K562 (cell line): ENCODE results near the gene MYL12B. TPM values are rescaled to one million over a fixed set of nuclear protein-coding genes. Genes with fewer than 3 reads are reported as not detected.

Experiments used
- ATAC-seq: fragments of 200-7000 bp; cut with Tn5 transposase; 3 replicates; pipeline ENCODE4 v1.9.1; 2020; ENCODE audit warnings: moderate library complexity
- BruUV-seq: library from RNA; stranded (reverse); fragments of 400-500 nt; replicated peaks from 2 replicates; lab custom pipeline; 2021; lab: Mats Ljungman, UMichigan
- CTCF ChIA-PET: fragments of 300-600 bp; formaldehyde crosslinking; extraction: SDS; loops from one replicate; lab custom pipeline; 2021; ENCODE audit warnings: low intra/inter-chr PET ratio; lab: Yijun Ruan, JAX
- POLR2A ChIA-PET: fragments of 300-600, 350-650 bp; sonication (Branson Sonifier 250); formaldehyde crosslinking; extraction: SDS; loops from one replicate; lab custom pipeline; 2021; ENCODE audit warnings: antibody characterized with exemption, inconsistent platforms; lab: Yijun Ruan, JAX
- DNase-seq, 4 experiments: peaks; one replicate each; pipeline versions ENCODE4 v3.0.0 to v3.0.0-alpha.2; 2011 to 2018; ENCODE audit warnings: low spot score in 3 of 4, mixed read lengths in 3 of 4; ENCODE audit errors: extremely low read depth in 1 of 4
- FAIRE-seq: peaks from 2 replicates; lab custom pipeline; 2011; peaks lifted over from hg19 to GRCh38; lab: Jason Lieb, UNC
- H2AFZ ChIP-seq: 2 replicates; pipeline ENCODE4 v1.6.0; 2011; ENCODE audit warnings: low read depth, low read length, control low read depth, inconsistent platforms
- H3K27ac ChIP-seq: fragments of 200-600 bp; 3 replicates; pipeline ENCODE4 v1.8.0; 2011; ENCODE audit warnings: low read depth, mild to moderate bottlenecking, control low read depth, inconsistent platforms, low read length, moderate library complexity, mixed read lengths; ENCODE audit errors: extremely low read depth
- H3K27me3 ChIP-seq, 2 experiments: fragments of 300-600 bp in 1 of 2; 2 replicates in 1 of 2; 3 replicates in 1 of 2; pipeline versions ENCODE4 v1.6.0 to v1.8.0; 2011; ENCODE audit warnings: inconsistent platforms in 2 of 2, low read length in 2 of 2, mild to moderate bottlenecking in 1 of 2, mixed read lengths in 1 of 2, moderate library complexity in 1 of 2; ENCODE audit not compliant: control insufficient read depth in 2 of 2, insufficient read depth in 2 of 2
- H3K36me3 ChIP-seq: fragments of 300-600 bp; 3 replicates; pipeline ENCODE4 v1.8.0; 2011; ENCODE audit warnings: mild to moderate bottlenecking, low read length, inconsistent platforms; ENCODE audit not compliant: control insufficient read depth, insufficient read depth
- H3K4me1 ChIP-seq, 2 experiments: fragments of 200-600 bp in 1 of 2; replicated peaks in 1 of 2; 2 replicates in 1 of 2; 3 replicates in 1 of 2; pipeline versions ENCODE4 v1.5.1 to v1.8.0; 2011; ENCODE audit warnings: inconsistent platforms in 2 of 2, low read length in 2 of 2, mild to moderate bottlenecking in 1 of 2, mixed read lengths in 1 of 2, moderate library complexity in 1 of 2; ENCODE audit not compliant: control insufficient read depth in 2 of 2, insufficient read depth in 2 of 2
- H3K4me2 ChIP-seq: 2 replicates; pipeline ENCODE4 v1.6.1; 2011; ENCODE audit warnings: low read length, control low read depth, inconsistent platforms, mixed read lengths; ENCODE audit not compliant: insufficient read depth
- H3K4me3 ChIP-seq: fragments of 200-600 bp; sonication (generic), shearing (Covaris generic); 2 replicates; pipeline ENCODE4 v1.5.1; 2016; ENCODE audit warnings: control low read depth, inconsistent platforms
- H3K79me2 ChIP-seq: fragments of 200-600 bp; 3 replicates; pipeline ENCODE4 v1.8.0; 2011; ENCODE audit warnings: low read length, inconsistent platforms; ENCODE audit not compliant: control insufficient read depth, insufficient read depth
- H3K9ac ChIP-seq, 2 experiments: 2 replicates each; pipeline versions ENCODE4 v1.6.0 to v1.6.1; 2011; ENCODE audit warnings: low read depth in 2 of 2, low read length in 2 of 2, control low read depth in 1 of 2, inconsistent platforms in 1 of 2, mild to moderate bottlenecking in 1 of 2, mixed read lengths in 1 of 2; ENCODE audit not compliant: insufficient read depth in 1 of 2
- H3K9me1 ChIP-seq: one replicate; pipeline ENCODE4 v1.6.0; 2011; ENCODE audit warnings: inconsistent platforms, mild to moderate bottlenecking, low read length, moderate library complexity; ENCODE audit not compliant: control insufficient read depth, insufficient read depth
- H3K9me3 ChIP-seq: replicated peaks from 2 replicates; pipeline ENCODE4 v1.5.1; 2011; ENCODE audit warnings: low read depth, low read length, inconsistent platforms; ENCODE audit not compliant: control insufficient read depth, insufficient read depth
- H4K20me1 ChIP-seq: replicated peaks from 2 replicates; pipeline ENCODE4 v1.6.1; 2011; ENCODE audit warnings: low read length, inconsistent platforms, mixed read lengths; ENCODE audit not compliant: control insufficient read depth, insufficient read depth
- E2F8 ChIP-seq: fragments of 450-650 bp; IDR thresholded peaks from 2 replicates; pipeline ENCODE4 v1.7.1; 2018; ENCODE audit warnings: mild to moderate bottlenecking, low read depth; ENCODE audit not compliant: partially characterized antibody
- NR2C2 ChIP-seq, 2 experiments: fragments of 200-800 bp in 1 of 2; sonication (Bioruptor generic) in 1 of 2; sonication (generic) in 1 of 2; formaldehyde crosslinking in 1 of 2; IDR thresholded peaks; 2 replicates each; pipeline versions ENCODE4 v1.6.1 to v1.8.0; 2016 to 2022; ENCODE audit warnings: mild to moderate bottlenecking in 1 of 2, missing compliant biosample characterization in 1 of 2, missing genetic modification characterization in 1 of 2, missing genetic modification reagents in 1 of 2
- ZNF253 ChIP-seq: fragments of 250-450 bp; sonication (Bioruptor Pico); conservative IDR thresholded peaks from 2 replicates; pipeline ENCODE4 v1.6.1; 2021; ENCODE audit warnings: mild to moderate bottlenecking
- ZNF436 ChIP-seq: fragments of 250-450, 450-650 bp; sonication (Bioruptor Pico); formaldehyde crosslinking; IDR thresholded peaks from 2 replicates; pipeline ENCODE4 v1.7.0; 2020; ENCODE audit warnings: mild to moderate bottlenecking
- WGBS: fragments of 100-300 bp; shearing (Covaris generic); methylation state at CpG from one replicate; pipeline ENCODE4 v1.1.6; 2016; ENCODE audit warnings: low coverage, mixed read lengths; ENCODE audit not compliant: insufficient coverage; ENCODE audit errors: missing lambda C conversion rate; 5-methylcytosine and 5-hydroxymethylcytosine counted together
- in situ Hi-C: fragments of 300-500 bp; cut with MboI; formaldehyde crosslinking; loops from 4 replicates; pipeline ENCODE4 v1.15.0; 2018; ENCODE audit warnings: inconsistent platforms, mixed read lengths
- intact Hi-C: fragments of 100-400 bp; cut with micrococcal nuclease; formaldehyde crosslinking; loops from 2 replicates; pipeline ENCODE4 v1.14.2; 2022
- polyA plus RNA-seq, 8 experiments: library from polyadenylated mRNA; depleted of rRNA in 4 of 8; stranded (reverse) in 5 of 8; unstranded in 3 of 8; fragments of >200 nt; fragmentation: Nextera tagmentation in 2 of 8; fragmentation: Illumina TruSeq in 1 of 8; extraction: Ambion mirVana in 2 of 8; extraction: Trizol in 1 of 8; gene quantifications; 2 replicates each; pipeline versions ENCODE4 v1.2.1 to v1.2.3, GENCODE V29; 2011 to 2014; ENCODE audit warnings: inconsistent platforms in 1 of 8, missing spikeins in 1 of 8
- total RNA-seq, 7 experiments: library from RNA; depleted of rRNA in 6 of 7; stranded (reverse); fragments of >200 nt in 6 of 7; fragmentation: Illumina TruSeq in 2 of 7; extraction: Trizol in 2 of 7; gene quantifications; 2 replicates each; pipeline versions ENCODE4 v1.2.1 to v1.2.3, GENCODE V29; 2011 to 2021; ENCODE audit warnings: low replicate concordance in 1 of 7
- TF ChIP-seq, protein P1 (sequence below): sonication (generic); formaldehyde crosslinking; IDR thresholded peaks from 2 replicates; pipeline ENCODE4 v1.8.0; 2022; ENCODE audit warnings: missing genetic modification reagents, mild to moderate bottlenecking, borderline replicate concordance

MYL12B gene
- total and polyA plus RNA-seq, 9 of the 15 experiments (the other 6 are each of a cell fraction or from before 2014, with no cell fraction given), result 220 to 995 (median 463) TPM

GRCh38 chr18:3305933-3306332, 44.0 kb downstream of the MYL12B start (continued):
- TF ChIP-seq ZNF253 (CRISPR knock-in tag) (no peak), ZNF436 (CRISPR knock-in tag) (no peak), NR2C2 (CRISPR knock-in tag; IDR thresholded peaks at IDR 0.05) (no peak), NR2C2 (tag; IDR thresholded peaks at IDR 0.05) (0 out of 2 replicates have a peak, but pooled peaks have one; percentile 49)

DNA sequence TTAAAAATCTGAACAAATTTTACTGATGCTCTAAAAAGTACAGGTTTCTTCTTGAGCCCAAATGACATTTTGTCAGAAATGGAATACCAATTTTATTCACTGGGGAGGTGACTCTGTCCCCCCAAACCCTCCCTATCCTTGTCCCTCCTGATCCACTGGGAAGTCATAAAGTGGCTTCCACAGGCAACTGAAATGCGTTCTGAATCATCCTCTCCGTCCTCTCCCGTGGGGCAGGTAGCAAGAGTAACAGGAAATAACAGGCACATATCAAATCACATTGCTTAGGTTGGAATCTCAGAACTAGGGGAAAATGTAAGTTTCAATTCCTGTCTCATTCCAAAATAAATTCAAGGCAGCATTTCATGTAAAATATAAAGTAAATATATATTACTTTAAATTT, 44.5 kb downstream of the MYL12B start:
- no peaks in the 10 kb centered on the region for H3K27me3 ChIP-seq
- ATAC-seq, result no peak
- 47% methylated on average over 3 of the region's 3 CpGs for WGBS
- H3K36me3 ChIP-seq, result no peaks in the 10 kb centered on the region
- no peak for FAIRE-seq
- peaks cover 3 to 12% of the 10 kb centered on the region in 2 experiments; a peak in 3 of 5 replicates for H3K4me1 ChIP-seq
- TF ChIP-seq E2F8, result no peak
- TF ChIP-seq, protein P1, sequence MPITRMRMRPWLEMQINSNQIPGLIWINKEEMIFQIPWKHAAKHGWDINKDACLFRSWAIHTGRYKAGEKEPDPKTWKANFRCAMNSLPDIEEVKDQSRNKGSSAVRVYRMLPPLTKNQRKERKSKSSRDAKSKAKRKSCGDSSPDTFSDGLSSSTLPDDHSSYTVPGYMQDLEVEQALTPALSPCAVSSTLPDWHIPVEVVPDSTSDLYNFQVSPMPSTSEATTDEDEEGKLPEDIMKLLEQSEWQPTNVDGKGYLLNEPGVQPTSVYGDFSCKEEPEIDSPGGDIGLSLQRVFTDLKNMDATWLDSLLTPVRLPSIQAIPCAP (CRISPR knock-in tag), result no peak
- no peak overlapping the region for H2AFZ ChIP-seq
- no peaks in the 10 kb centered on the region for H4K20me1 ChIP-seq
- H3K4me3 ChIP-seq, result no peak overlapping the region
- no peak overlapping the region for H3K27ac ChIP-seq
- no peak for DNase-seq
- ChIA-PET CTCF (no interaction called here), POLR2A (interaction anchor here (0.5 to 1.6 kb wide), 4 partner anchors 10 to 327 kb away, joined by 3 to 5 read pairs (median 4); no protein-coding TSS in a partner anchor)
- in situ Hi-C loops (no loop called here), intact Hi-C loops (no loop called here)
- no peaks in the 10 kb centered on the region for H3K9me3 ChIP-seq
- H3K79me2 ChIP-seq, result no peaks in the 10 kb centered on the region
- H3K9ac ChIP-seq, result no peak overlapping the region
- H3K9me1 ChIP-seq, result no peaks in the 10 kb centered on the region
- BruUV-seq, result no TSS peak
- no peak overlapping the region for H3K4me2 ChIP-seq
